NB4 (cell line): ENCODE measurements around the gene PATJ.

Experiments used
- POLR2A ChIP-seq: IDR thresholded peaks from 2 replicates; pipeline ENCODE4 v1.6.1; 2011; ENCODE audit warnings: mild to moderate bottlenecking; ENCODE audit not compliant: insufficient read length; ENCODE audit errors: extremely low read depth
- TF ChIP-seq, protein P1 (sequence below): IDR thresholded peaks from one replicate; pipeline ENCODE4 v1.5.1; 2012; ENCODE audit warnings: low read depth, low read length
- TF ChIP-seq, protein P2 (sequence below): IDR thresholded peaks from 2 replicates; pipeline ENCODE4 v1.6.1; 2011; ENCODE audit warnings: low read depth, low read length

DNA sequence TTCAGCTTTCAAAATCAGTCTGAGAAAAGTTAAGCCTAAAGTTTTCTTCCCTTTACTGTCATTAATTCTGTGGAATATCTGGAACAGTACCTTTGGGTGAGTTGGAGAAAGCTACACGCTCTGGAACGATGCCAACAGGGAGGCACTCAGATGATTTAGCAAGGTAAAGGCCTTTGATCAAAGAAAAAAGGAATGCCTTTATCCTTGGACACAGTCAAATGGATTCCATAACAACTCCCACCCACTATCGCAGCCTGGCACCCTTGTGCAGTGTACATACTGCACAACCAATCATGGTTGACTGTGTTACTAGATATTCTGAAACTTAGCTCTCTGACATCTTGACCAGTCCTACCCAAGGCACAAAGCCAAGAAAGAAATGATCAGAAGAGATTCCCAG, 218.7 kb downstream of the PATJ start:
- TF ChIP-seq, protein P1, sequence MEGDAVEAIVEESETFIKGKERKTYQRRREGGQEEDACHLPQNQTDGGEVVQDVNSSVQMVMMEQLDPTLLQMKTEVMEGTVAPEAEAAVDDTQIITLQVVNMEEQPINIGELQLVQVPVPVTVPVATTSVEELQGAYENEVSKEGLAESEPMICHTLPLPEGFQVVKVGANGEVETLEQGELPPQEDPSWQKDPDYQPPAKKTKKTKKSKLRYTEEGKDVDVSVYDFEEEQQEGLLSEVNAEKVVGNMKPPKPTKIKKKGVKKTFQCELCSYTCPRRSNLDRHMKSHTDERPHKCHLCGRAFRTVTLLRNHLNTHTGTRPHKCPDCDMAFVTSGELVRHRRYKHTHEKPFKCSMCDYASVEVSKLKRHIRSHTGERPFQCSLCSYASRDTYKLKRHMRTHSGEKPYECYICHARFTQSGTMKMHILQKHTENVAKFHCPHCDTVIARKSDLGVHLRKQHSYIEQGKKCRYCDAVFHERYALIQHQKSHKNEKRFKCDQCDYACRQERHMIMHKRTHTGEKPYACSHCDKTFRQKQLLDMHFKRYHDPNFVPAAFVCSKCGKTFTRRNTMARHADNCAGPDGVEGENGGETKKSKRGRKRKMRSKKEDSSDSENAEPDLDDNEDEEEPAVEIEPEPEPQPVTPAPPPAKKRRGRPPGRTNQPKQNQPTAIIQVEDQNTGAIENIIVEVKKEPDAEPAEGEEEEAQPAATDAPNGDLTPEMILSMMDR, result no peak
- TF ChIP-seq, protein P2, sequence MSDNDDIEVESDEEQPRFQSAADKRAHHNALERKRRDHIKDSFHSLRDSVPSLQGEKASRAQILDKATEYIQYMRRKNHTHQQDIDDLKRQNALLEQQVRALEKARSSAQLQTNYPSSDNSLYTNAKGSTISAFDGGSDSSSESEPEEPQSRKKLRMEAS, result no peak
- no peak for TF ChIP-seq POLR2A
